ENCODE results near the gene NCK1. TPM values are rescaled to one million over a fixed set of nuclear protein-coding genes. Genes with fewer than 3 reads are reported as not detected.

NCK1 gene
- total and polyA plus RNA-seq, 2 experiments from 2014 or later = 25.1 to 47.7 TPM

- no peak overlapping the region for H3K27ac ChIP-seq
- H3K36me3 ChIP-seq (replicated peaks; ENCODE audit: insufficient read depth, low read depth) = no peaks in the 10 kb centered on the region
- WGBS (ENCODE audit: low lambda C conversion rate, missing lambda C conversion rate) = 98% methylated on average over 9 of the region's 9 CpGs
- no peaks in the 10 kb centered on the region for H3K9me3 ChIP-seq (ENCODE audit: low read depth)
- no peaks in the 10 kb centered on the region for H3K27me3 ChIP-seq
- no peak overlapping the region for H3K4me2 ChIP-seq
- peaks cover 23% of the 10 kb centered on the region for H4K20me1 ChIP-seq (ENCODE audit: insufficient read depth, poor library complexity, severe bottlenecking)
- peaks cover 99% of the 10 kb centered on the region for H3K79me2 ChIP-seq
- no peak for TF ChIP-seq EZH2 (IDR thresholded peaks at IDR 0.05; ENCODE audit: borderline replicate concordance)
- no peak for TF ChIP-seq EZH2phosphoT487 (IDR thresholded peaks at IDR 0.05; ENCODE audit: low read depth, severe bottlenecking, unreplicated experiment)
- no peak for TF ChIP-seq CTCF (IDR thresholded peaks at IDR 0.05; ENCODE audit: poor library complexity)
- DNase-seq (ENCODE audit: low spot score) = no peak
- no peak overlapping the region for H2AFZ ChIP-seq
- H3K4me1 ChIP-seq (ENCODE audit: insufficient read depth) = no peaks in the 10 kb centered on the region
- H3K4me3 ChIP-seq = no peak overlapping the region
- H3K9me2 ChIP-seq (replicated peaks; ENCODE audit: insufficient read depth) = no peaks in the 10 kb centered on the region
These were observed 22.1 kb downstream of the NCK1 start for GRCh38 chr3:136883967-136884720.

GRCh38 chr3:136885357-136886213, 23.6 kb downstream of the NCK1 start:
- DNase-seq (ENCODE audit: low spot score) = no peak
- H4K20me1 ChIP-seq (ENCODE audit: insufficient read depth, poor library complexity, severe bottlenecking) = peaks cover 23% of the 10 kb centered on the region
- TF ChIP-seq CTCF (IDR thresholded peaks at IDR 0.05; ENCODE audit: poor library complexity) (no peak), EZH2phosphoT487 (IDR thresholded peaks at IDR 0.05; ENCODE audit: low read depth, severe bottlenecking, unreplicated experiment) (no peak), EZH2 (IDR thresholded peaks at IDR 0.05; ENCODE audit: borderline replicate concordance) (no peak)

GRCh38 chr3:136889947-136890346, 27.9 kb downstream of the NCK1 start:
- Histone ChIP-seq H3K4me2 (no peak overlapping the region), H3K36me3 (replicated peaks; ENCODE audit: insufficient read depth, low read depth) (no peaks in the 10 kb centered on the region), H3K27ac (no peak overlapping the region), H2AFZ (no peak overlapping the region), H3K9me3 (ENCODE audit: low read depth) (no peaks in the 10 kb centered on the region), H4K20me1 (ENCODE audit: insufficient read depth, poor library complexity, severe bottlenecking) (peaks cover 14% of the 10 kb centered on the region), H3K27me3 (no peaks in the 10 kb centered on the region), H3K9me2 (replicated peaks; ENCODE audit: insufficient read depth) (no peaks in the 10 kb centered on the region), H3K4me3 (no peak overlapping the region), H3K79me2 (peaks cover 96% of the 10 kb centered on the region), H3K4me1 (ENCODE audit: insufficient read depth) (peaks cover 10% of the 10 kb centered on the region)
- WGBS (ENCODE audit: low lambda C conversion rate, missing lambda C conversion rate) = 97% methylated on average over 13 of the region's 24 CpGs
- no peak for DNase-seq (ENCODE audit: low spot score)
- TF ChIP-seq EZH2 (IDR thresholded peaks at IDR 0.05; ENCODE audit: borderline replicate concordance) (no peak), EZH2phosphoT487 (IDR thresholded peaks at IDR 0.05; ENCODE audit: low read depth, severe bottlenecking, unreplicated experiment) (no peak), CTCF (IDR thresholded peaks at IDR 0.05; ENCODE audit: poor library complexity) (no peak)

More at GRCh38 chr3:136885357-136886213, 23.6 kb downstream of the NCK1 start:
- no peak overlapping the region for H2AFZ ChIP-seq
- no peak overlapping the region for H3K4me2 ChIP-seq
- 88% methylated on average over 5 of the region's 5 CpGs for WGBS (ENCODE audit: low lambda C conversion rate, missing lambda C conversion rate)
- H3K27ac ChIP-seq = no peak overlapping the region
- H3K9me2 ChIP-seq (replicated peaks; ENCODE audit: insufficient read depth) = no peaks in the 10 kb centered on the region
- H3K4me1 ChIP-seq (ENCODE audit: insufficient read depth) = no peaks in the 10 kb centered on the region
- no peaks in the 10 kb centered on the region for H3K27me3 ChIP-seq
- H3K4me3 ChIP-seq = no peak overlapping the region
- H3K9me3 ChIP-seq (ENCODE audit: low read depth) = no peaks in the 10 kb centered on the region
- peaks cover 96% of the 10 kb centered on the region for H3K79me2 ChIP-seq
- H3K36me3 ChIP-seq (replicated peaks; ENCODE audit: insufficient read depth, low read depth) = no peaks in the 10 kb centered on the region

All from hepatocyte (in vitro differentiated cells).